NCI-H446 treated with DMSO at 0.1 percent for 48 hours (cell line): ENCODE data around the gene MOB1B.
A peak's percentile ranks its signal among the peaks of the same experiment; 100 is the strongest.
"Not testable (repeated sequence)": the region's sequence is repeated elsewhere in the genome, so short reads cannot be mapped to it uniquely, and the experiment has no call there.

Source experiments
- DNase-seq: peaks from one replicate; lab custom pipeline; 2025; lab: John Stamatoyannopoulos, UW

Gene MOB1B

GRCh38 chr4:71009086-71009485, 106.9 kb downstream of the MOB1B start:
- no peak for DNase-seq

- DNase-seq, result peak; percentile 31
Measured at GRCh38 chr4:71009890-71010588, 107.9 kb downstream of the MOB1B start.

- DNase-seq, result no peak
Measured at GRCh38 chr4:71011451-71011850, 109.3 kb downstream of the MOB1B start.

DNA sequence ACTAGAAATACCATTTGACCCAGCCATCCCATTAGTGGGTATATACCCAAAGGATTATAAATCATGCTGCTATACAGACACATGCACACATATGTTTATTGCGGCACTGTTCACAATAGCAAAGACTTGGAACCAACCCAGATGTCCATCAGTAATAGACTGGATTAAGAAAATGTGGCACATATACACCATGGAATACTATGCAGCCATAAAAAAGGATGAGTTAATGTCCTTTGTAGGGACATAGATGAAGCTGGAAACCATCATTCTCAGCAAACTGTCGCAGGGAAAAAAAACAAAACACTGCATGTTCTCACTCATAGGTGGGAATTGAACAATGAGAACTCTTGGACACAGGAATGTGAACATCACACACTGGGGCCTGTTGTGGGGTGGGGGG, 115.2 kb downstream of the MOB1B start:
- not testable (repeated sequence) for DNase-seq

DNA sequence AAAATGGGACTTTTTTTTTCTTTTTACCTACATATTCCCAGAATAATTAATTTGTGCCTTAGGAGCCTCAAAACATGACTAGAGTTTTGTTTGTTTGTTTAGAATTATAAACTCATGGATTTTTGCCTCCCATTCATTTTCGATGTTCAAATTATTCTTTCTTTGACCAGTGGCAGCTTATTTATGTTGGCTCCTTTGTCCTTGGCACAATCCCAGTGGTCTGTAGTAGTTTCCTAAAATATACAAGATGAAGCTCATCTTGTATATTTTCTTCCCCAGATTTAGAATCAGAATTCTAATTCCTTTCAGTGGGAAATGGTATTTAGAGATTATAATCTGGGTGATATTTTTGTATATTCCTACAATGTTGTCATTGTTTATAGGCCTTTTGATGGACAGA, 118.4 kb downstream of the MOB1B start:
- no peak for DNase-seq

DNA sequence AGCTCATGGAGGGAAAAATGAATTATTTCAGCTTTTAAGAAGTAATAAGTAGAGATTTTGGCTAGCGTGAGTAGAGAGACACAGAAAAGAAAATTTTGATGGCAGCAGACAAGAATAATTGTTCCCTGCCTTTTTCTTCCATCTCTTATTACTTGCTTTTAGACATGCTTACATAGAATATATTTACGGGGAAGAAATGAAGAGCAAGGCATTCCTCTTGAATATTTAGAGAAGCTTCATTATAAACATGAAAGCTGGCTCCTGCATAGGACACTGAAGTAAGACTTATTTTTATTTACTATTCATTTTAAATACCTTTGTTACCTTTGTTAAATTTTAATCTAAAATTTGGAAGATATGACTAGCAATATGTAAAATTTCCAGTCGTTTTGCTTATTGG, 123.5 kb downstream of the MOB1B start:
- no peak for DNase-seq

DNA sequence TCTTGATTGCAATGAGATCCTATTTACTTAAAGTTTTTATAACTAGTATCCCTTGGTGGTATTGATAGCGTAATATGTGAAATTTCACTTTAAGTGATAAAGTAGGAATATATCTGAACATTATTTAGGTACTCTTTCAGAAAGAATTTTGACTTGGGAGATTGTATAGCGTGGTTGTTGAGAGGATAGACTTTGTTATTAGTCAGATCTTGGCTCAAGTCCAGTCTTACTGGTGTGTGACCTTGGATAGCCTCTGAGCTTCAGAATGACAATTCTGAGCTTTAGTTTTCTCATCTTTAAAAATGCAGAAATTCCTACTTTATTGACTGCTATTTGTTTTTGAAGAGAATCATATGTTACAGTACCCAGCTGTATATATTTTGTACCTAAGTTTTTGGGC, 123.9 kb downstream of the MOB1B start:
- peak; percentile 63 for DNase-seq

DNA sequence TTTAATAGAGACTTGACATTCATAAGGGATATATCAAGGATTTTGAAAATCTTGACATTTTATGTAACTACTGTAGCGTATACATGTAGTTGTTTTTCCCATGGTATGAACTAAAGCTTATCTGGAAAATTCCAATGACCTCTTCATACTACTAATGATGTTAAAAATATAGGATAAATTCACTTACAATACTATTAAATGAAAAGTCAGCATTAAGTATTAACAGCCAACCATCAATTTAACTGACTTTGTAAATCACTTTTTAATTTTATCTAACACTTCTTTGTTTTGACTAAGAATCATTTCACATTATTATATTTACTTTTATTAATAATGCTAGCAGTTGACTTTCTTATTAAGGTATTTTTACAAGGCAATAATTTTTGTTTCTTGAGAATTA, 125.4 kb downstream of the MOB1B start:
- no peak for DNase-seq

- no peak for DNase-seq
Measured at GRCh38 chr4:71029504-71029903, 127.3 kb downstream of the MOB1B start.

DNA sequence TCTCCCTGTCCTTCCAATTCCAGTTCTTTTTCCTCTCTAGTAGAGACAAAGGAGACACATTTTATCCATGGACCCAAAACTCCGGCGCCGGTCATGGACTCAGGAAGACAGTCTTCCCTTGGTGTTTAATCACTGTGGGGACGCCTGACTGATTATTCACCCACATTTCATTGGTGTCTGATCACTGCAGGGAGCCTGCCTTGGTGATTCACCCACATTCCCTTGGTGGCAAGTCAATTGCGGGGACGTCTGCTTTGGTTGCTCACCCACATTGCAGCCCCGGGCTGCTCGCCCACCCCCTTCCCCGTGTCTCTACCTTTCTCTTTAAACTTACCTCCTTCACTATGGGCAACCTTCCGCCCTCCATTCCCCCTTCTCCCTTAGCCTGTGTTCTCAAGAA, 129.9 kb downstream of the MOB1B start:
- DNase-seq, result not testable (repeated sequence)
